ENCODE results near the gene PCTP.

DNA sequence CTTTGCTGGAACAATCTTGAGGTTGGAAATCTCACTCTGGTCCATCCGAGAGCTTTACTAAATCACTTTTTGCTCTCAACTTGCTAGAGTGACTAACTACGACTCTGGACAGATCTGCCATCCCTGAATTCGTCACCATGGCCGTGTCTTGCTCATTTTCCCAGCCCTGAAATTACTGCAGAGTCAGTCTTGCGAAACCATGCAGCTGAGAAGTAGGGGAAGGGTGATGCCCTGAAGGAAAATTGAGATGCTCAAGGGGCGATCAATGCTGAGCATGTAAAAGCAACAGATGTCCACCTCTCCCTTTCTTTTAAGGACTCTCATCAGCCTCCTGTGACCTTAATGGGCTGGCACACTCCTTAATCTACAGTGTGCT is 18.8 kb downstream of the PCTP start:
- TF ChIP-seq, protein P1, sequence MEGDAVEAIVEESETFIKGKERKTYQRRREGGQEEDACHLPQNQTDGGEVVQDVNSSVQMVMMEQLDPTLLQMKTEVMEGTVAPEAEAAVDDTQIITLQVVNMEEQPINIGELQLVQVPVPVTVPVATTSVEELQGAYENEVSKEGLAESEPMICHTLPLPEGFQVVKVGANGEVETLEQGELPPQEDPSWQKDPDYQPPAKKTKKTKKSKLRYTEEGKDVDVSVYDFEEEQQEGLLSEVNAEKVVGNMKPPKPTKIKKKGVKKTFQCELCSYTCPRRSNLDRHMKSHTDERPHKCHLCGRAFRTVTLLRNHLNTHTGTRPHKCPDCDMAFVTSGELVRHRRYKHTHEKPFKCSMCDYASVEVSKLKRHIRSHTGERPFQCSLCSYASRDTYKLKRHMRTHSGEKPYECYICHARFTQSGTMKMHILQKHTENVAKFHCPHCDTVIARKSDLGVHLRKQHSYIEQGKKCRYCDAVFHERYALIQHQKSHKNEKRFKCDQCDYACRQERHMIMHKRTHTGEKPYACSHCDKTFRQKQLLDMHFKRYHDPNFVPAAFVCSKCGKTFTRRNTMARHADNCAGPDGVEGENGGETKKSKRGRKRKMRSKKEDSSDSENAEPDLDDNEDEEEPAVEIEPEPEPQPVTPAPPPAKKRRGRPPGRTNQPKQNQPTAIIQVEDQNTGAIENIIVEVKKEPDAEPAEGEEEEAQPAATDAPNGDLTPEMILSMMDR (IDR thresholded peaks at IDR 0.05), result no peak
- TF ChIP-seq POLR2A (IDR thresholded peaks at IDR 0.05), result no peak

Measured in vagina (tissue), 2 donors.